GM21515 (cell line): ENCODE data around the gene PRKCI.
"Not testable (repeated sequence)": the region's sequence is repeated elsewhere in the genome, so short reads cannot be mapped to it uniquely, and the experiment has no call there.

ENCODE experiments used
- ATAC-seq: cut with Tn5 transposase; IDR thresholded peaks from one replicate; pipeline ENCODE4 v1.9.1; 2021; ENCODE audit not compliant: unreplicated experiment

PRKCI gene

DNA sequence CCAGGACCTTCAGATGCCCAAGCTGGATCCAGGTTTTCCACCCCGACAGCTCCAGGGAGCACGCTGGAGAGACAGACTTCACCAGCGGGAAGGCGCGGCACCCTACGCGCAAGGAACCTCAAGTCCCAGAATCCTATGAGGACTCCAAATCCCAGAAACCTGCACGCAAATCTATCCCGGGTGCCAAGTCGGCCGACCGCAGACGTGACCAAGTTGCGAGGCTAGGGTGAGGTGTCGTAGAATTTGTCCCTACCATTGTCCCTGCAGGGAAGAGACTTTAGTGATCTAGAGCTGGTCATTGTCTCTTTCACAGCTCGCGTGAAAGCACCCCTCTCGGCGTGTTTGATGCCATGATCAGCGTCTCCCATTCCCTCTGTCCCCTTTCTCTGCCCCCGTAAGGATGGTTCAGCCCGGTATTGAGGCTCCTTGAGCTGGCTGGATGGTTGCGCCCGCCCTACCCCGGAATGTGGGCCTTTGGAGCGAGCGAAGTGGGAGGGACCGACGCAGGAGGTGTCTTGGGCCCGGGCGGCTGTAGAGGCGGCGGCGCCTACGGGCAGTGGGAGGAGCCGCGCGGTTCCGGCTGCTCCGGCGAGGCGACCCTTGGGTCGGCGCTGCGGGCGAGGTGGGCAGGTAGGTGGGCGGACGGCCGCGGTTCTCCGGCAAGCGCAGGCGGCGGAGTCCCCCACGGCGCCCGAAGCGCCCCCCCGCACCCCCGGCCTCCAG is at the start of gene PRKCI:
Gene PRKCI (plus strand): TSS at position 501 of the 723 bp plus-strand sequence. CDS start 246 bp downstream, outside the sequence.
- ATAC-seq: peak; percentile 97

DNA sequence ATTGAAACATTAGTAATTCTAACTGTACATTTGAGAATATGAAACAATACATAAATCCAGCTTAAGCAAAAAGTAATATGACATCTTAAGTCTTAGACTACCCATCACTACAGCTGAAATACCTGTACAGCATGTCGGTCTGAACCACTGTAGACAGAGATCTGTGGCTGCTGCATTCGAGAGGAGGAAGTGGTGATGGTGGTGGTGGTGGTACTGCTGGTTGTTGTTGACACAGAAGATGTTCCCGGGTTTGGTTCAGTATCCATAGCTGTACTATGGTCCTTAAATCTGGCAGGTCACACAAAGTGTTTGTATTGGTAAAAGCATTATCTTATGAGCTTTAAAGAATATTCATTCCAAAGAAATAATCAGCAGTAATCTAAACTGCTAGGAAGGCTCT is 43.6 kb upstream of the PRKCI start:
- peak; percentile 31 for ATAC-seq

- no peak for ATAC-seq
These were observed 42.8 kb upstream of the PRKCI start for GRCh38 chr3:170179432-170179831.

DNA sequence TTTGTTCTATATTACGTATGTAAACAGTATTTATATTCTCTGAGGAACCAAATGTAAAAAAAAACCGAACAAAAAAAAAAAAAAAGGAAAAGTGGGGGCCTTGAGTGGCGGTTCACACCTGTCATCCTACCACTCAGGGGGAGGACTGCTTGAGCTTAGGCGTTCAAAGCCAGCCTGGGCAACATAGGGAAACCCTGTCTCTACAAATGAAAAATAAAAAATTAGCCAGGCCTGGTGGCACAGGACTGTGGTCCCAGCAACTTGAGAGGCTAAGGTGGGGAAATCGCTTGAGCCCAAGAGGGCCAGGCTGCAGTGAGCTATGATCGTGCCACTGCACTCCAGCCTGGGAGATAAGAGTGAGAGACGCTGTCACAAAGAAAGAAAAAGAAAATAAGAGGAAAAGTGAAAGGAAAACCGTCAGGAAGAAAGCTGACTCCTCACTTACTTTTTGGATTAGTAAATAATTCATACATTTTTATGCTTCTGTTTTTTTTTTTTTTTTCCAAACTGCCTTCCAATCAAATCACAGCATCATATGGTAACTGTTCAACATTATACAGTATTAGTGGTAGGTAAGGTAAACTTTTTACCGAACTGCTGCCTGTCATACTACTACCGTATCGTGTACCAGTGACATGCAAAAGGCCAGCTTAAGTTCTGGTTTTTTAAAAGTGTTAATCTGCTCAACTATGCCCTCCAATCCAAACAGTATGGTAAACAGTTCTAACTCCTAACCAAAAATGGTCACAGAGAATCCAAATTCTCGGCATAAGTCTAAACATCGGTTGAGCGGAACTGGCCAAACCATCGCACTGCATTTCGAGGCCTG is 41.9 kb upstream of the PRKCI start:
- ATAC-seq: peak; percentile 31

- ATAC-seq: peak; percentile 76
These were observed 41.0 kb upstream of the PRKCI start, which contains the start of gene PHC3 for GRCh38 chr3:170180908-170181885. PHC3 (minus strand) TSS chr3:170181733; CDS start chr3:170181715, 18 bp downstream.

DNA sequence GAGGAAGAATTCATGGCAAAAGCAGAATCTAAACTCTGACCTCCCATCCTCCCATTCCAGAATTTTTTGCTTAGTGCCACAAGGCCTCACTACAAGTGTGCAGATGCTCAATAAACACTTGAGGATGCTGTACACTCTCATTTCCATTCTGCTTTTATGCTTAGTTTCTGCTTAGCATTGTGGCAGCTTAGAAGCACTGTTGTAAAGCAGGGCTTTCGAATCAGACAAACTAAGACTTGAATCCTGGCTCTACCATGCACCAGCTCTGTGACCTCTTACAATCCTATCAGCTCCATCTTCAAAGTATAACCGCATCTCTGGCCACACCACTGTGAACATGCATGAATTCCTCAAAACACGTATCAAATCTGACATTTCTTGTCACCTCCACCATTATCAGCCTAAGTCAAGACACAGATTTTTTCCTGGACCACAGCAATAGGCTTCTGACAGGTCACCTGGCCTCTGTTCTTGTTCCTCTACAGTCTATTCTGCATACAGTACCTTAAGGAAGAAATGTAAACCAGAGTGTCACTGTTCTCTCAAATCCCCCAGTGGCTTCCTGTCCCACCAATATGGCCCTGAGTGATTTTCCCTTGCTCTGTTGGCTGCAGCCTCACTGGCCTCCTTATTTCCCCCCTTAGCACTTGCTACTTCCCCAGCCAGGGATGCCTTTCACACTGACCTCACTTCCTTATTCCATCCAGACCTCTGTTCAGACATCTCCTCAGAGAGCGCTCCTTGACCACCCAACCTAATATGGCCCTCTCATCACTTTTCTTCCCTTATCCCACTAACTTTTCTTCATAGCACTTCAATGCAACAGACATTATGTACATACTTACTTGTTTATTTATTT is 32.6 kb upstream of the PRKCI start:
- no peak for ATAC-seq

DNA sequence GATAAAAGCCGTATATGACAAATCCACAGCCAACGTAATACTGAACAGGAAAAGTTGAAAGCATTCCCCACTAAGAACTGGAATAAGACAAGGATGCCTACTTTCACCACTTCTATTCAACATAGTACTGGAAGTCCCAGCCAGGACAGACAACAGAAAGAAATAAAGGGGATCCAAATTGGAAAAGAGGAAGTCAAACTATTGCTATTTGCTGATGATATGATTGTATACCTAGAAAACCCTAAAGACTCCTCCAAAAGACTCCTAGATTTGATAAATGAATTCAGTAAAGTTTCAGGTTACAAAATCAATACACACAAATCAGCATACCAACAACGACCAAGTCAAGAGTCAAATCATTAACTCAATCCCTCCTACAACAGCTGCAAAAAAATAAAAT is 26.5 kb upstream of the PRKCI start:
- ATAC-seq: not testable (repeated sequence)

- no peak for ATAC-seq
These were observed 25.4 kb upstream of the PRKCI start for GRCh38 chr3:170196833-170197232.

DNA sequence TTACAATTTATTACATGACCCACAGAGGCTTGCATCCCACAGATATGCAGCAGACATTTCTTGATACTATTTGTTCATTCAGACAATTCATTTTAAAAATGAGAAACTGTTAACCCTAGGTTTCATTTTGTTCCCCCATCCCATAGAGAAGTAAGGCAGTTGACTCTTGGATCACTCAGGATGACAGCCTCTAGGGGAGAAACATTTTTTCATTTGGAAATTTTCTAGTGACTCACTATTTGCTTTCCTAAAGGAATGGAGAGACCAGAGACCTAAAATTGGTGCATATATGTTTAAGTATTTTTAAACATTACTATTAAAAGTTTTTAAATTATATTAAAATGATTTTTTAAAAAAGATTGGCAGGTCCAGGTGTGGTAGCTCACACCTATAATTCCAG is 21.2 kb upstream of the PRKCI start:
- no peak for ATAC-seq

DNA sequence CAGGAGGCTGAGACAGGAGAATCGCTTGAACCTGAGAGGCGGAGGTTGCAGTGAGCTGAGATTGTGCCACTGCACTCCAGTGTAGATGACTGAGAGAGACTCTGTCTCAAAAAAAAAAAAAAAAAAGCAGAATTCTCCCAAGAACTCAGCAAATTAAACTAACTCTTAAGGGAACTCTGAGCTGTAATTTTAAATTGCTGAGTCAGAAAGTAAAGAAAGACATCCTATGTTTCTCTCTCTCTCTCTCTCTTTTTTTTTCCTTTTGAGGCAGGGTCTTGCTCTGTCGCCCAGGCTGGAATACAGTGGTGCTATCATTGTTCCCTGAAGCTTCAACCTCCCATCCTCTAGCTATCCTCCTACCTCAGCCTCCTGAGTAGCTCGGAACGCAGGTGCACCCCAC is 20.7 kb upstream of the PRKCI start:
- ATAC-seq: no peak

- no peak for ATAC-seq
These were observed 18.8 kb upstream of the PRKCI start for GRCh38 chr3:170203457-170203856.

- ATAC-seq: no peak
These were observed 18.2 kb upstream of the PRKCI start for GRCh38 chr3:170204023-170204472.

GRCh38 chr3:170204509-170204908 is 17.7 kb upstream of the PRKCI start:
- ATAC-seq: no peak

GRCh38 chr3:170205302-170205701 is 16.9 kb upstream of the PRKCI start:
- no peak for ATAC-seq

DNA sequence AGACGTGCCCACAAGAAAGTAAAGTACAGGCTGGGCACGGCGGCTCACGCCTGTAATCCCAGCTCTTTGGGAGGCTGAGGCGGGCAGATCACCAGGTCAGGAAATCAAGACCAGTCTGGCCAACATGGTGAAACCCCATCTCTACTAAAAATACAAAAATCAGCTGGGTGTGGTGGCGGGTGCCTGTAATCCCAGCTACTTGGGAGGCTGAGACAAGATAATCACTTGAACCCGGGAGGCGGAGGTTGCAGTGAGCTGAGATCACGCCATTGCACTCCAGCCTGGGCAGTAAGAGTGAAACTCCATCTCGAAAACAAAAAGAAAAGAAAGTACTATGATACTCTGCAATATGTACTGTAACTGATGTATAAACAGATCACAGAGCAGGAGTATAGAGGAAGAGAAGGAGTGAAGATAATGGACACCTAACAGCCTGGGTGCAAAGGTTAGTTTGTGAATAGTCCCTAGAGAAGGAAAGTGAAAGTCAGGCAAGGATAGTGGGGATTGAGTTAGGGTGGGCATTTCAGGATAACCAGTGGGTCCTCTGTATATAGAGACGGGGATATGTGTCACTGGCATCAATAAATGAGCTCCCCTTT is 16.0 kb upstream of the PRKCI start:
- ATAC-seq: not testable (repeated sequence)

GRCh38 chr3:170207717-170208116 is 14.5 kb upstream of the PRKCI start:
- no peak for ATAC-seq

GRCh38 chr3:170211668-170212067 is 10.6 kb upstream of the PRKCI start:
- ATAC-seq: no peak

- ATAC-seq: no peak
These were observed 2.4 kb upstream of the PRKCI start for GRCh38 chr3:170219850-170220249.

DNA sequence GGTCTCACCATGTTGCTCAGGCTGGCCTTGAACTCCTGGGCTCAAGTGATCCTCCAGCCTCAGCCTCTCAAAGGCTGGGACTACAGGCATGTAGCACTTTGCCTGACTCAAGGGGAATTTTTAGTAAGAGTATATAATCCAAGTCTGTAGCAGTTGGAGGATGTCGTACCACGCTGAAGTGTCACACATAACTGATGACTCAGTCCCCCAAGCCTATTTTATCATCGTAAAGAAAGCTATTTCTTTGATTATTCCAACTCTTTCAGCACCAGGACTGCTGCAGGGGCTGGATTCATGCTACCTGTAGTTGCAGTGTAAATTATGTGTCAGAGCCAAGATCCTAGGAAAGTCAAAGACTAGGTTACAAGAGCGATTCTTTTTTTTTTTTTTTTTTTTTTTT is 1.4 kb upstream of the PRKCI start:
- ATAC-seq: no peak
